SJSA1 (cell line): Measurements from ENCODE around the gene STX5. TPM values are rescaled to one million over a fixed set of nuclear protein-coding genes. Genes with fewer than 3 reads are reported as not detected.
"Not testable (repeated sequence)": the region's sequence is repeated elsewhere in the genome, so short reads cannot be mapped to it uniquely, and the experiment has no call there.

Source experiments
- DNase-seq, 2 experiments: peaks; one replicate each; pipeline ENCODE4 v3.0.0-alpha.2; 2015 to 2020; ENCODE audit warnings: low spot score in 2 of 2, low read depth in 1 of 2
- H3K27ac ChIP-seq: fragments of 250-450 bp; sonication (Bioruptor Pico); 2 replicates; pipeline ENCODE4 v1.5.1; 2020; ENCODE audit warnings: mild to moderate bottlenecking, moderate library complexity
- H3K27me3 ChIP-seq: fragments of 250-450 bp; sonication (Bioruptor Pico); replicated peaks from 2 replicates; pipeline ENCODE4 v1.5.1; 2020; ENCODE audit warnings: mild to moderate bottlenecking, moderate library complexity
- H3K36me3 ChIP-seq: fragments of 250-450 bp; sonication (Bioruptor Pico); 2 replicates; pipeline ENCODE4 v1.5.1; 2020; ENCODE audit warnings: mild to moderate bottlenecking
- H3K4me1 ChIP-seq: fragments of 250-450 bp; sonication (Bioruptor Pico); replicated peaks from 2 replicates; pipeline ENCODE4 v1.6.1; 2021; ENCODE audit warnings: mild to moderate bottlenecking
- H3K4me3 ChIP-seq: fragments of 250-450 bp; sonication (Bioruptor Pico); 2 replicates; pipeline ENCODE4 v1.5.1; 2020; ENCODE audit warnings: mild to moderate bottlenecking
- H3K9me3 ChIP-seq: fragments of 250-450 bp; sonication (Bioruptor Pico); replicated peaks from 2 replicates; pipeline ENCODE4 v1.5.1; 2020; ENCODE audit warnings: mild to moderate bottlenecking
- total RNA-seq: library from RNA; depleted of rRNA; stranded (reverse); fragments of >200 nt; shearing (Covaris generic); gene quantifications from 2 replicates; pipeline ENCODE4 v1.2.3, GENCODE V29; 2014; rRNA removed

The STX5 gene, protein sequence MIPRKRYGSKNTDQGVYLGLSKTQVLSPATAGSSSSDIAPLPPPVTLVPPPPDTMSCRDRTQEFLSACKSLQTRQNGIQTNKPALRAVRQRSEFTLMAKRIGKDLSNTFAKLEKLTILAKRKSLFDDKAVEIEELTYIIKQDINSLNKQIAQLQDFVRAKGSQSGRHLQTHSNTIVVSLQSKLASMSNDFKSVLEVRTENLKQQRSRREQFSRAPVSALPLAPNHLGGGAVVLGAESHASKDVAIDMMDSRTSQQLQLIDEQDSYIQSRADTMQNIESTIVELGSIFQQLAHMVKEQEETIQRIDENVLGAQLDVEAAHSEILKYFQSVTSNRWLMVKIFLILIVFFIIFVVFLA
- 45.7 and 45.8 TPM in 2 replicates for total RNA-seq

- DNase-seq, result peak; percentile 100
- H3K27ac ChIP-seq, result peak within 1 kb of the TSS; percentile 97
- peaks cover 14% of the 10 kb centered on the region for H3K4me1 ChIP-seq
- no peaks in the 10 kb centered on the region for H3K9me3 ChIP-seq
- peak within 1 kb of the TSS; percentile 85 for H3K4me3 ChIP-seq
- peaks cover 82% of the 10 kb centered on the region for H3K36me3 ChIP-seq
- no peaks in the 10 kb centered on the region for H3K27me3 ChIP-seq
Measured at GRCh38 chr11:62831520-62832335, at the start of gene STX5. STX5 (minus strand) TSS chr11:62832051; CDS start chr11:62831243, 808 bp downstream.

DNA sequence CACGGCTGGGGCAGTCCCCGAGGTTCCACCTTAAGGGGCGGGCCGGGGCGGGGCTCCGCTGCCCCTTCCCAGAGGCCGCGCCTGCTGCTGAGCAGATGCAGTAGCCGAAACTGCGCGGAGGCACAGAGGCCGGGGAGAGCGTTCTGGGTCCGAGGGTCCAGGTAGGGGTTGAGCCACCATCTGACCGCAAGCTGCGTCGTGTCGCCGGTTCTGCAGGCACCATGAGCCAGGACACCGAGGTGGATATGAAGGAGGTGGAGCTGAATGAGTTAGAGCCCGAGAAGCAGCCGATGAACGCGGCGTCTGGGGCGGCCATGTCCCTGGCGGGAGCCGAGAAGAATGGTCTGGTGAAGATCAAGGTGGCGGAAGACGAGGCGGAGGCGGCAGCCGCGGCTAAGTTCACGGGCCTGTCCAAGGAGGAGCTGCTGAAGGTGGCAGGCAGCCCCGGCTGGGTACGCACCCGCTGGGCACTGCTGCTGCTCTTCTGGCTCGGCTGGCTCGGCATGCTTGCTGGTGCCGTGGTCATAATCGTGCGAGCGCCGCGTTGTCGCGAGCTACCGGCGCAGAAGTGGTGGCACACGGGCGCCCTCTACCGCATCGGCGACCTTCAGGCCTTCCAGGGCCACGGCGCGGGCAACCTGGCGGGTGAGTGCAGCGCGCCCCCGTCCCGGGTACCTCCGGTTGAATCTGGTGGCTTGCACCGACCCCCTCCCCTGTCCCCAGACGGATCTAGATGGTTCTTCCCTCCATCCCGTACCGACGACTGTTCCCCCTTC is 49.1 kb upstream of the STX5 start, which contains the start of gene SLC3A2:
SLC3A2 (plus strand) TSS at position 94 of the 776 bp plus-strand sequence; CDS start at position 222, 128 bp downstream.
- Histone ChIP-seq H3K36me3 (peaks cover 50% of the 10 kb centered on the region), H3K27me3 (no peaks in the 10 kb centered on the region), H3K4me3 (peak within 1 kb of the TSS; percentile 84), H3K27ac (peak within 1 kb of the TSS; percentile 88), H3K4me1 (peaks cover 34% of the 10 kb centered on the region), H3K9me3 (no peaks in the 10 kb centered on the region)
- peak; percentile 91 to 98 for DNase-seq

- DNase-seq, result peak in 1 of 2 experiments; percentile 72
- H3K9me3 ChIP-seq, result no peaks in the 10 kb centered on the region
- no peaks in the 10 kb centered on the region for H3K27me3 ChIP-seq
- peaks cover 43% of the 10 kb centered on the region for H3K36me3 ChIP-seq
- H3K27ac ChIP-seq, result peak overlapping the region; percentile 88
- H3K4me1 ChIP-seq, result peaks cover 34% of the 10 kb centered on the region
- peak overlapping the region; percentile 84 for H3K4me3 ChIP-seq
Measured at GRCh38 chr11:62880231-62880802, 48.5 kb upstream of the STX5 start.

DNA sequence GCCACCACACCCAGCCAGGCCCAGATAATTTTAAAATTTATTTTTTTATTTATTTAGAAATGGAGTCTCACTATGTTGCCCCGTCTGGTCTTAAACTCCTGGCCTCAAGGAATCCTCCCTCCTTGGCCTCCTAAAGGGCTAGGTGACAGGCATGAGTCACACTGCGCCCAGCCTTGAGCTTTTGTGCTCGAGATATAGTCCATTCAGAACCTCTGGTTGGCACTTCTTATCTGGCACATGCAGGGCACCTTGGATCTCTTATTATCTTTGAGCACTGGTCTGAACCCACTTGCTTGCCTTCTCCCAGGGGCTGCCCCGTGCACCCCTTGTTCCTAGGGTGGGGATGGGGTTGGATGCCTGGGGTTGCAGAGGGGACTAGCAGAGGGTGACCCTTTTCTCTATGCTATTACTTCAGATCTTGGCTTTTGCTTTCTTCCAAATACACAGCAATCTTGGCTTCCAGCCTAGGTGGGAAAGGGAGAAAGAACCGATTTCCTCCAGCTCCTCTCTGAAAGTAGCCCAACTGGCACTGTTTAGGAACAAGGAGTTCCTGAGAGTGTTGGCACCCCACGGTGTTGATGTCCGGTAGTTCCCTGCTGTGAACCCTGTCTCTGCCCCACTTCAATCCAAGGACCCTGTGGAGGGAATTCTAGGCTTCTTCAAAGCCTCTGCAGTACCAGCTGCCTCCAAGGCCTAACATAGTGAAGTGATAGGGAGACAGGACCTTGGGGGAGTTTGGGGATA is 47.6 kb upstream of the STX5 start:
- no peak overlapping the region for H3K4me3 ChIP-seq
- H3K9me3 ChIP-seq, result no peaks in the 10 kb centered on the region
- no peak for DNase-seq
- no peaks in the 10 kb centered on the region for H3K27me3 ChIP-seq
- H3K36me3 ChIP-seq, result peaks cover 34% of the 10 kb centered on the region
- H3K4me1 ChIP-seq, result peaks cover 34% of the 10 kb centered on the region
- H3K27ac ChIP-seq, result peak overlapping the region; percentile 88; the same call in 1 of the 2 replicates

- Histone ChIP-seq H3K36me3 (peaks cover 13% of the 10 kb centered on the region), H3K4me1 (peaks cover 13% of the 10 kb centered on the region), H3K27ac (no peak overlapping the region), H3K4me3 (no peak overlapping the region), H3K9me3 (no peaks in the 10 kb centered on the region), H3K27me3 (no peaks in the 10 kb centered on the region)
- no peak for DNase-seq
Measured at GRCh38 chr11:62876712-62877111, 44.9 kb upstream of the STX5 start.

DNA sequence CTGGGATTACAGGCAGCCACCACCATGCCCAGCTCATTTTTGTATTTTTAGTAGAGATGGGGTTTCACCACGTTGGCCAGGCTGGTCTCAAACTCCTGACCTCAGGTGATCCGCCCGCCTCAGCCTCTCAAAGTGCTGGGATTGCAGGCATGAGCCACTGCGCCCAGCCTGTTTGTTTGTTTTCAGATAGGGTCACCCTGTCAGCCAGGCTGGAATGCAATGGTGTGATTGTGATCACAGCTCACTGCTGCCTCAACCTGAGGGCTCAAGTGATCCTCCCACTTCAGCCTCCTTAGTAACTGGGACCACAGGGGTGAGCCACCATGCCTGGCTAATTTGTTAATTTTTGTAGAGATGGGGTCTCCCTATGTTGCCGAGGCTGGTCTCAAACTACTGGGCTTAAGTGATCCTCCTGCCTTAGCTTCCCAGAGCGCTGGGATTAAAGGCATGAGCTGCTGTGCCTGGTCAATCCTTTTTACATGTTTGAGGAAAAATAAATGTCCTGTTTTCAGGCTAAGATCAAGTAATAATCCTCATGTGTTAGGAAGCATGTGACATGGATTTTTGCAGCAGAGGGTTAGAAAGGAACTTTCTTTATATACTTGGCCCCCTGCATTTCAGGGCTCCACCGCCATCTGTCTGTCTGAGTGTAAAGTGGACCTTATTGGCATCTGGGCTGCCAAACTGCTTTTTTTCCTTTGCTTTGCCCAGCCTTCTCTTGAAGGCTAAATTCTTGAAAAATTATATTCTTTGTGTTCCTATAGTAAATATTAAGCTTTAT is 44.0 kb upstream of the STX5 start:
- H3K27ac ChIP-seq, result no peak overlapping the region
- H3K4me1 ChIP-seq, result peaks cover 13% of the 10 kb centered on the region
- H3K4me3 ChIP-seq, result no peak overlapping the region
- no peak for DNase-seq
- H3K27me3 ChIP-seq, result no peaks in the 10 kb centered on the region
- peaks cover 8% of the 10 kb centered on the region for H3K36me3 ChIP-seq
- no peaks in the 10 kb centered on the region for H3K9me3 ChIP-seq

DNA sequence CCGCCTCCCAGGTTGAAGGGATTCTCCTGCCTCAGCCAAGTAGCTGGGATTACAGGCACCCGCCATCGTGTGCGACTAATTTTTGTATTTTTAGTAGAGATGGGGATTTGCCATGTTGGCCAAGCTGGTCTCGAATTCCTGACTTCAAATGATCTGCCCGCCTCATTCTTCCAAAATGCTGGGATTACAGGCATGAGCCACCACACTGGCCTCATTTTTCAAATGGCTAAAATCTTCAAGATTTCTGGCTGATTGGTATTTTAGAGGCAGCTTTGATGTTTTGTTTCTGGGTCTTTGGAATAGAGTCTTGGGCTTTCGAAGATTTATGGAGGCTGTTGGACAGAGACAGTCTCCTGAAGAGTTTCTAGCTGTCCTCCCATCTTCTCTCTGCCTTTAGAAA is 43.0 kb upstream of the STX5 start:
- no peak for DNase-seq
- Histone ChIP-seq H3K27me3 (no peaks in the 10 kb centered on the region), H3K36me3 (peaks cover 6% of the 10 kb centered on the region; the same call in 1 of the 2 replicates), H3K27ac (no peak overlapping the region), H3K4me3 (no peak overlapping the region), H3K4me1 (peaks cover 6% of the 10 kb centered on the region), H3K9me3 (no peaks in the 10 kb centered on the region)

DNA sequence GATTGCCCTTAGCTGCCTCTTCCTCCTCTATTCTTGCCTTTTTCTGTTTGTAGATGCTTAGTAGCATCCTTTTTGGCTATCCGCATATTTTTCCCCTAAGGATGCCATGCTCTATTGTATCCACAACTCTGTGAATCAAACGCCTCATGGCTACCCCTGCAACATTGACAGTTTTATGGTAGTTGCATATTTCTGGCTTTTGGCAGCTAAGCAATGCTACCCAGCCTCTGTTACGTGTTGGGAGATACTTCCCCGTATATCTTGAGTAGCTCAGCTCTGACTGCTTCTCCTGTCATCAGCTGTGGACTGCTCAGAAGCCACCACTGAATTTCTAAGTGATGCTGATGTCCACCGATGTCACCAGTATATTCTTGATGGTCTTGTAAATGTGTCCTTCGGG is 33.8 kb upstream of the STX5 start:
- no peaks in the 10 kb centered on the region for H3K4me1 ChIP-seq
- H3K36me3 ChIP-seq, result no peaks in the 10 kb centered on the region
- H3K9me3 ChIP-seq, result no peaks in the 10 kb centered on the region
- no peak overlapping the region for H3K4me3 ChIP-seq
- H3K27me3 ChIP-seq, result no peaks in the 10 kb centered on the region
- no peak overlapping the region for H3K27ac ChIP-seq
- no peak for DNase-seq

DNA sequence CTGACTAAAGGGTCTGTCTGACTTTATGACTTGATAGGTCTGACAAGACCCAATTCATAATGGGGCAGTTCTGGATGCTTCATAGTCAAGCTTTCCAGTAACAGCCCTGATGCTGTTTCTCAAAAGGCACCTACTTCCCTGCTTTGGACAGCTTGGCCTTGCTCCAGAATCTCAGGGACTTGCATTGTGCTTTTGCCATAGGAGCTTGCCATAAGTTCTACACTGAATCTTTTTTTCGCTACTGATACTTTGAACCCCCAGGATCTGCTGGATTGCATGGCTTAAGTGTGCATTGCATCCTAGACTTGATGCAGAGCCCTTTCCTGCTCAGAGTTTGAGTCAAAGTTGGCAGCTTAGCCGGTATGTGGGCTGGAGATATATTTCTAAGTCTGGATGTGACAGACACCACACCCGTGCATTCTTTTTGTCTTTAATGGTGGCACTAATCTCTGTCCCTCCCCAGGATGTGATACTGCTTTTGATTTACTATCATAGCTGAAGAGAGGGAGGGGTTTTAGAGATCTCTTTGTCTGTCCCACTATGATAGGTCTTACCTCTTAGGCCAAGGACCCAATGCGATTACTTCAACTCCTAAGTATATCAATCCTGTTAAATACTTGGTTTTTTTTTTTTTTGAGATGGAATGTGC is 32.0 kb upstream of the STX5 start:
- Histone ChIP-seq H3K9me3 (no peaks in the 10 kb centered on the region), H3K4me3 (no peak overlapping the region), H3K27ac (no peak overlapping the region), H3K36me3 (no peaks in the 10 kb centered on the region), H3K27me3 (no peaks in the 10 kb centered on the region), H3K4me1 (no peaks in the 10 kb centered on the region)
- DNase-seq, result no peak

DNA sequence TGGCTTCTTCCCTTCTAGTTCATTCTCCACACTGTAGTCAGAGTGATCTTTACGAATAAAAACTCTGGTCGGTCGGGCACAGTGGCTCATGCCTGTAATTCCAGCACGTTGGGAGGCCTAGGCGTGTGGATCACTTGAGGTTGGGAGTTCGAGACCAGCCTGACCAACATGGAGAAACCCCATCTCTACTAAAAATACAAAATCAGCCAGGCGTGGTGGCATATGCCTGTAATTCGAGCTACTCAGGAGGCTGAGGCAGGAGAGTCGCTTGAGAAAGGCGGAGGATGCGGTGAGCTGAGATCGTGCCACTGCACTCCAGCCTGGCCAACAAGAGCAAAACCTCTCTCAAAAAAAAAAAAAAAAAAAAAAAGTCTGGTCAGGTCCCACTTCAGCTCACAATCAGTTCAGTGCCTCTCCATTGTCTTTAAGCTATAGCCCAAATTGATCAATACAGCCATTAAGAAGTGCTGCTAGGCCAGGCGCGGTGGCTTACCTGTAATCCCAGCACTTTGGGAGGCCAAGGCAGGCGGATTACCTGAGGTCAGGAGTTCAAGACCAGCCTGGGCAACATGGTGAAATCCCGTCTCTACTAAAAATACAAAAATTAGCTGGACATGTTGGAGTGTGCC is 29.8 kb upstream of the STX5 start:
- DNase-seq, H3K36me3 ChIP-seq, H3K27me3 ChIP-seq, H3K4me1 ChIP-seq, H3K27ac ChIP-seq, H3K4me3 ChIP-seq, H3K9me3 ChIP-seq: not testable (repeated sequence)

DNA sequence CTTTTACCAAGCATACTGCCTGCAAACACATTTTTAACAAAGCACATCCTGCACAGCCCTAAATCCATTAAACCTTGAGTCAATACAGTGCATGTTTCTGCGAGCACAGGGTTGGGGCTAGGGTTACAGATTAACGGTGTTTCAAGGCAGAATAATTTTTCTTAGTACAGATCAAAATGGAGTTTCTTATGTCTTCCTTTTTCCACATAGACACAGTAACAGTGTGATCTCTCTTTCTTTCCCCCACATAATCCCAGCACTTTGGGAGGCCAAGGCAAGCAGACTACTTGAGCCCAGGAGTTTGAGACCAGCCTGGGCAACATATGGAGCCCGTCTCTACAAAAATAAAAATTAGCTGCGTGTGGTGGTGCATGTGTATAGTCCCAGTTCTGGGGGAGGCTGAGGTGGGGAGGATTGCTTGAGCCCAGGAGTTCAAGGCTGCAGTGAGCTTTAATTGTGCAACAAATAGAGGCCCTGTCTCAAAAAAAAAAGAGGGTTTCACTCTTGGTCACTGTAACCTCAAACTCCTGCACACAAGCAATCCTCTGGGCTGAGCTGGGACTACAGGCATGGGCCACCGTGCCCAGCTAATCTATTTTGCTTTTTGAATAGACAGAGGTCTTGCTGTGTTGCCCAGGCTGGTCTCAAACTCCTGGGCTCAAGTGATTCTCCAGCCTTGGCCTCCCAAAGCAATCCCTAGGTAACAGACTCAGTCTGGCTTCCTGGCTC is 29.1 kb upstream of the STX5 start:
- no peaks in the 10 kb centered on the region for H3K27me3 ChIP-seq
- H3K9me3 ChIP-seq, result no peaks in the 10 kb centered on the region
- no peaks in the 10 kb centered on the region for H3K36me3 ChIP-seq

More for the DNA sequence above, 29.1 kb upstream of the STX5 start:
- no peak for DNase-seq
- H3K27ac ChIP-seq, result no peak overlapping the region
- H3K4me1 ChIP-seq, result peaks cover 6% of the 10 kb centered on the region
- H3K4me3 ChIP-seq, result no peak overlapping the region
